ENCODE results near the gene PCYT1B.

Gene PCYT1B

DNA sequence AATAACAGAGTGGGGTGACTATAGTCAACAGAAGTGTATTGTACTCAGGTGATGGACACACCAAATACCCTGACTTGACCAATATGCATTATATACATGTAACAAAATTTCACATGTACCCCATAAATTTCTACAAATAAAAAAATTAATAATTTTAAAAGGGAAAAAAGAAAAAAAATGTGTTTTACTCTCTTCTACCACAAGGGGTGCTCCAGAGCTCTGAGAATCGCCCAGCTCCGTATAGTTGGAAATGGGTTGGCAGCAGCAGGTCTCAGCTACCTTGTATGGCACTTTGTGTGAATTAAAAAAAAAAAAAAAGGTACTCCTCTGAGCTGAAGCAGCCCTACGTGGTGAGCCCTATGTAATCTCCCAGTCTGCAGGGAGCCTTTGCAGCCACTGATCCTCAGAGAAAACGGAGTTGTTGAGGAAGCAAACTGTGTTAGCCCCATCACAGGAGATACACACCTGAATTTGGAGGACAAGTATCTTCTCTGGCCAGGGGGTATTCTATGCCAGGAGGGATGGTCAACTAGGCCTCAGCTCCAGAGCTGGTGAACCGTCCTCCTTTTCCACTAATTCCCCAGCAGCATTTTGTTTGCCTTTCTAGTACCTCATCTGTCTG, 29.4 kb upstream of the PCYT1B start:
- TF ChIP-seq FOXP2 (optimal IDR thresholded peaks at IDR 0.05; ENCODE audit: control extremely low read depth, extremely low read length, insufficient read depth): no peak
- TF ChIP-seq EZH2 (IDR thresholded peaks at IDR 0.05): no peak
- TF ChIP-seq POLR2AphosphoS5 (IDR thresholded peaks at IDR 0.05; ENCODE audit: borderline replicate concordance, low read depth, low read length): no peak
- no peak overlapping the region for H3K27ac ChIP-seq
- H3K36me3 ChIP-seq (ENCODE audit: insufficient read depth, low read length): no peaks in the 10 kb centered on the region
- no peak overlapping the region for H3K4me3 ChIP-seq
- H3K9me3 ChIP-seq (ENCODE audit: low read depth, low read length): no peaks in the 10 kb centered on the region
- no peak overlapping the region for H3K9ac ChIP-seq (ENCODE audit: insufficient read length)
- DNase-seq (ENCODE audit: low read depth, low spot score): no peak

DNA sequence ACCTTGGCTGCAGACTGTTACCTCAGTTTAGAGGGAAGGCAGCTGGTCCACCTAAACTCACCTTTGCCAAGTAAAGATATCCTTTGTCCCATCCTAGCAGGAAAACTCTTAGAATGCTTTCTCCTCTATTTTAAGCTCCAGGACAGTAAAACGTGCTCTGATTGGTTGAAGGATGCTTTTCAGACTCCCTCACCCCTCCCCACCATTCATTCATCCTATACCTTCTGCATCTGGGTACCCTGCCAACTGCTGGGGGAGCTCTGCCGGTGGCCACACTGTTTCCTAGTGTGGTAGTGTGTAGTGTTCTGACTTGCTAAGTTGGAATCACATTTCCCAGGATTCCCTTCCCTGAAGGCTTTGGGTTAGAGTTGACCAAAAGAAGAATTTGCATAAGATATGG, 26.3 kb upstream of the PCYT1B start:
- no peak for TF ChIP-seq POLR2AphosphoS5 (IDR thresholded peaks at IDR 0.05; ENCODE audit: borderline replicate concordance, low read depth, low read length)
- TF ChIP-seq FOXP2 (optimal IDR thresholded peaks at IDR 0.05; ENCODE audit: control extremely low read depth, extremely low read length, insufficient read depth): no peak
- TF ChIP-seq EZH2 (IDR thresholded peaks at IDR 0.05): no peak
- Histone ChIP-seq H3K9ac (ENCODE audit: insufficient read length) (no peak overlapping the region), H3K27ac (no peak overlapping the region), H3K36me3 (ENCODE audit: insufficient read depth, low read length) (no peaks in the 10 kb centered on the region), H3K4me3 (no peak overlapping the region), H3K9me3 (ENCODE audit: low read depth, low read length) (no peaks in the 10 kb centered on the region)
- no peak for DNase-seq (ENCODE audit: low read depth, low spot score)

DNA sequence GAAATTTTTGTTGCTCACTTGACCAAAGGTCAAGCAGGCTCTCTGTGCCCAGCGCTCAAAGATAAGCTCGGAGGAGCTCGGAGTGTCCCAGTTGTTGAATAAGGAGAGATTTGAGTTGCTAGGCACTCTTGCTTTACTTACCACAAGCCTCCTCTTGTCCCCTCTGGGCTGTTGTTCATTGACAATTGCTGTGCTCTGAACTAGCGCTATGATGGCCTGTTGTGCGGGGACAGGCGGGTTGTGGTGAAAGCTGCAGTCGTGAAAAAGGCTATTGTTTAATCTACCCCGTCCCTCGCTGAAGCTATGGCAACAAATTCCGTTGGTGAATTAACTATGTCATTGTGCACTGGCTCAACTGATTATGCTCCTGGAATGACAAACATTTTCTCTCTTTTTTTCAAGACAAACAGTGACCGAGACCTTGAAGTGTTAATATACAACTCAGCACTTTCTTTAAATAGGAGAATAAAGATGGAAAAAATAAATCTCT, 25.6 kb upstream of the PCYT1B start:
- H3K27ac ChIP-seq: no peak overlapping the region

DNA sequence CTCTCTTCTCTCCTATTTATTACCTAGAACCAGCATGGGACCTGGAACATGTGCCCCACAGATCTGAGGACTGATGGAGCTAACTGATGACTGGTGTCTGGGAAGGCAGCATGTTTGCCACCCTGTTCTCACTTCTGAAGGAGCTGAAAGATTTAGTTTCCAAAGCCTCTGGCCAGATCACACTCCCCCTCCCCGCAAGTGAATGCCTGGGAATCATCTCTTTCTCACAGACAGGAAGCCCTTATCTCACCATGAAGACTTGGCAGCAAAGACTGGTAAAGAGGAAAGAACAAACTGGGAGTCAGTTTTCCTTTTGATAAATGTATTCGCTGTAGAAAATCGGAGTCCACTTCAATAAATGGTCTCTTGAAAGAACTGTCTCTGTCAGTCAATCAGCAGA, 21.0 kb upstream of the PCYT1B start:
- peak overlapping the region; percentile 35; the same call in 1 of the 2 replicates for H3K4me3 ChIP-seq

More for the DNA sequence above, 25.6 kb upstream of the PCYT1B start:
- Histone ChIP-seq H3K9ac (ENCODE audit: insufficient read length) (no peak overlapping the region), H3K4me3 (no peak overlapping the region), H3K36me3 (ENCODE audit: insufficient read depth, low read length) (no peaks in the 10 kb centered on the region), H3K9me3 (ENCODE audit: low read depth, low read length) (no peaks in the 10 kb centered on the region)
- TF ChIP-seq FOXP2 (optimal IDR thresholded peaks at IDR 0.05; ENCODE audit: control extremely low read depth, extremely low read length, insufficient read depth) (no peak), EZH2 (IDR thresholded peaks at IDR 0.05) (no peak), POLR2AphosphoS5 (IDR thresholded peaks at IDR 0.05; ENCODE audit: borderline replicate concordance, low read depth, low read length) (no peak)
- DNase-seq (ENCODE audit: low read depth, low spot score): no peak

DNA sequence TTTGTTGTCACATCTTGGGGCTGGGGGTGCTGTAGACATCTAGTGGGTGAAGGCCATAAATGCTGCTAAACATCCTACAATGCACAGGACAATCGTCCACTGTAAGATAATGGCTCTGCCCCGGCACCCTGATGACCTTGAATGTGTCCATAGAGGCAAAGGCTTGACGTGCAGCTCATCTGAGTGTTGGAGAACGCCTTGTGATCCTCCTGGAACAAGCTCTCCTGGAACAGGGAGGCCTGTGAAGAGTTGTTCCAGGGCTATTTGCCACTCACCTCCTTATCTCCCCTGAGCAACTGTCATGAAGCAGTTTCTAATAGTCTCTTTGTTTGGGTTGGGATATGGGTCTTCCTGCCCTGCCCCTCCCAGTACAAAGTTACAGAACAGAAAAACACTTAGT, 15.2 kb upstream of the PCYT1B start:
- H3K9ac ChIP-seq (ENCODE audit: insufficient read length): no peak overlapping the region
- no peak overlapping the region for H3K4me3 ChIP-seq
- no peak overlapping the region for H3K27ac ChIP-seq
- H3K9me3 ChIP-seq (ENCODE audit: low read depth, low read length): no peaks in the 10 kb centered on the region
- no peaks in the 10 kb centered on the region for H3K36me3 ChIP-seq (ENCODE audit: insufficient read depth, low read length)
- no peak for DNase-seq (ENCODE audit: low read depth, low spot score)
- TF ChIP-seq FOXP2 (optimal IDR thresholded peaks at IDR 0.05; ENCODE audit: control extremely low read depth, extremely low read length, insufficient read depth) (no peak), POLR2AphosphoS5 (IDR thresholded peaks at IDR 0.05; ENCODE audit: borderline replicate concordance, low read depth, low read length) (no peak), EZH2 (IDR thresholded peaks at IDR 0.05) (no peak)

More for the DNA sequence above, 21.0 kb upstream of the PCYT1B start:
- no peaks in the 10 kb centered on the region for H3K36me3 ChIP-seq (ENCODE audit: insufficient read depth, low read length)
- H3K27ac ChIP-seq: peak overlapping the region; percentile 91
- no peaks in the 10 kb centered on the region for H3K9me3 ChIP-seq (ENCODE audit: low read depth, low read length)
- no peak overlapping the region for H3K9ac ChIP-seq (ENCODE audit: insufficient read length)
- peak; percentile 68 for DNase-seq (ENCODE audit: low read depth, low spot score)
- TF ChIP-seq EZH2 (IDR thresholded peaks at IDR 0.05): no peak
- no peak for TF ChIP-seq POLR2AphosphoS5 (IDR thresholded peaks at IDR 0.05; ENCODE audit: borderline replicate concordance, low read depth, low read length)
- no peak for TF ChIP-seq FOXP2 (optimal IDR thresholded peaks at IDR 0.05; ENCODE audit: control extremely low read depth, extremely low read length, insufficient read depth)

DNA sequence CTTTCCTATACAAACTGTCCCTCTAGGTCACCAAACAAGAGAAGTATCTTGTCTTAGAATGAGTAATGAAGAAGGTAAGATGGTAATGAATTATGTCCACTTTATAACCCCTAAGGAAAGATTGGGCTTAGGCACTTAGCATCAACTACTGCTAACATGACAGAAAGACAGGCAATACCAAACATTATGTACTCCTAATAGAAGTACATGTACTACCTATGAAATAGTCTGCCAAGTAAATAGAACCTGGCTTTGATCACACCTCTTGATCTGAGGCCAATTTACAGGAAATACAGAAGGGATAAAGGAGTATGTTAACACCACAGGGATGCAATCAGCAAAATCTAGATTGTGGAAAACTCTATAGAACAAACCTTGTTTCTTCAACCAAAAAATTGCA, 14.1 kb upstream of the PCYT1B start:
- H3K27ac ChIP-seq: no peak overlapping the region
- no peak for TF ChIP-seq EZH2 (IDR thresholded peaks at IDR 0.05)
- no peak for TF ChIP-seq POLR2AphosphoS5 (IDR thresholded peaks at IDR 0.05; ENCODE audit: borderline replicate concordance, low read depth, low read length)
- TF ChIP-seq FOXP2 (optimal IDR thresholded peaks at IDR 0.05; ENCODE audit: control extremely low read depth, extremely low read length, insufficient read depth): no peak
- no peak overlapping the region for H3K4me3 ChIP-seq
- no peaks in the 10 kb centered on the region for H3K9me3 ChIP-seq (ENCODE audit: low read depth, low read length)
- H3K36me3 ChIP-seq (ENCODE audit: insufficient read depth, low read length): no peaks in the 10 kb centered on the region
- no peak overlapping the region for H3K9ac ChIP-seq (ENCODE audit: insufficient read length)
- DNase-seq (ENCODE audit: low read depth, low spot score): no peak

DNA sequence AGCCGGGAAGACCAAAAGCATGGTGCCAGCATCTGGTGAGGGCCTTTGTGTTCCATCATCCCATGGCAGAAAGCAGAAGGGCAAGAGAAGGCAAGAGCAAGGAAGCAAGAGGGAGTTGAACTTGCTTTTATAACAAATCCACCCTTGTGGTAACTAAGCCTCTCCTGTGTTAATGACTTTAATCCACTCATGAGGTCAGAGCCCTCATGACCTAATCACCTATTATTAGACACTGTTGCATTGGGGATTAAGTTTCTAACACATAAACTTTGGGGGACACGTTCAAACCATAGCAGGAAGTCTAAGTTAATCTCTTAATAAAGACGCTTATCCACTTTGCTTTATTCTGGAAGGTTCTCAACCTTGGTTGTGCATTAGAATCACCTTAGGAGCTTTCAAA, 12.5 kb upstream of the PCYT1B start:
- no peak for DNase-seq (ENCODE audit: low read depth, low spot score)
- H3K9me3 ChIP-seq (ENCODE audit: low read depth, low read length): no peaks in the 10 kb centered on the region
- no peak overlapping the region for H3K9ac ChIP-seq (ENCODE audit: insufficient read length)
- no peak overlapping the region for H3K4me3 ChIP-seq
- H3K27ac ChIP-seq: no peak overlapping the region
- no peaks in the 10 kb centered on the region for H3K36me3 ChIP-seq (ENCODE audit: insufficient read depth, low read length)
- TF ChIP-seq EZH2 (IDR thresholded peaks at IDR 0.05) (no peak), POLR2AphosphoS5 (IDR thresholded peaks at IDR 0.05; ENCODE audit: borderline replicate concordance, low read depth, low read length) (no peak), FOXP2 (optimal IDR thresholded peaks at IDR 0.05; ENCODE audit: control extremely low read depth, extremely low read length, insufficient read depth) (no peak)

DNA sequence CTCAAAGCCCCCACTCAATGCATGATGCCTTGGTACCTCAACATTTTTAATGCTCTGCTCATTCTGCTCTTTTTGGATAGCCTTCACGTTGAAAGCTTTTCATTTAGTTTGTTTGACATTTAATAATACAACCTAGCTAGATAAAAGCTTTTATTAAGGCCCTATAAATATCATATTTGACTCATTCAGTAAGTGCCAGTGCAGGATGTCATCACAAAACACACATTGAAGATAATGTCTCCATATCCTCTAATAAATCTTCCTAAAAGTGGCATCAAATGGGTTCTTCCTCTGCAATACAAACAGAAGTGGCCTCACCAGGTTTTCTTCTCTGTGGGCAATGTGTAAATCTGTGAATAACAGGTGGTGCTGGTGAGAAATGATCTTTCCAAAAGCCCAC, 12.0 kb upstream of the PCYT1B start:
- TF ChIP-seq EZH2 (IDR thresholded peaks at IDR 0.05): no peak
- no peak for TF ChIP-seq FOXP2 (optimal IDR thresholded peaks at IDR 0.05; ENCODE audit: control extremely low read depth, extremely low read length, insufficient read depth)
- no peak for TF ChIP-seq POLR2AphosphoS5 (IDR thresholded peaks at IDR 0.05; ENCODE audit: borderline replicate concordance, low read depth, low read length)
- no peak overlapping the region for H3K9ac ChIP-seq (ENCODE audit: insufficient read length)
- no peak overlapping the region for H3K27ac ChIP-seq
- no peak overlapping the region for H3K4me3 ChIP-seq
- H3K9me3 ChIP-seq (ENCODE audit: low read depth, low read length): no peaks in the 10 kb centered on the region
- DNase-seq (ENCODE audit: low read depth, low spot score): no peak
- no peaks in the 10 kb centered on the region for H3K36me3 ChIP-seq (ENCODE audit: insufficient read depth, low read length)

DNA sequence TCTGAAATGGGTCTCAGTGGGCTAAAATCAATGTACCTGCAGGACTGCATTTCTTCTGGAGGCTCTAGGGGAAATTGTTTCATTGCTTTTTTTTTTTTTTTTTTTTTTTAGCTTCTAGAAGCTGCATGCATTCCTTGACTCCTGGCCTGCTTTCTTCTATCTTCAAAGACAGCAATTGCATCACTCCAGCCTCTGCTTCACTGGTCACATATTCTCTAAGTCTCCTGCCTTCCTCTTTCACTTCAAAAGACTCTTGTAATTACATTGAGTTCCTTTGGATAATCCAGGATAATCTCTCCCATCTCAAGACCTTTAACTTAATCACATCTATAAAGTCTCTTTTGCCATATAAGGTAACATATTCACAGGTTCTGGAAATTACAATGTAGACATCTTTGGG, 11.3 kb upstream of the PCYT1B start:
- no peak for TF ChIP-seq POLR2AphosphoS5 (IDR thresholded peaks at IDR 0.05; ENCODE audit: borderline replicate concordance, low read depth, low read length)
- TF ChIP-seq EZH2 (IDR thresholded peaks at IDR 0.05): no peak
- TF ChIP-seq FOXP2 (optimal IDR thresholded peaks at IDR 0.05; ENCODE audit: control extremely low read depth, extremely low read length, insufficient read depth): no peak
- Histone ChIP-seq H3K9me3 (ENCODE audit: low read depth, low read length) (no peaks in the 10 kb centered on the region), H3K9ac (ENCODE audit: insufficient read length) (no peak overlapping the region), H3K36me3 (ENCODE audit: insufficient read depth, low read length) (no peaks in the 10 kb centered on the region), H3K4me3 (no peak overlapping the region), H3K27ac (no peak overlapping the region)
- no peak for DNase-seq (ENCODE audit: low read depth, low spot score)

All from SK-N-MC (cell line).